GM12878 (cell line): ENCODE results near the gene STX7. TPM values are rescaled to one million over a fixed set of nuclear protein-coding genes. Genes with fewer than 3 reads are reported as not detected.
A peak's percentile ranks its signal among the peaks of the same experiment; 100 is the strongest.

Experiments
- BCL11A ChIP-seq: IDR thresholded peaks from 2 replicates; pipeline ENCODE4 v1.6.1; 2011; ENCODE audit warnings: low read depth, low read length
- ETV6 ChIP-seq, 2 experiments: fragments of 450-650 bp in 1 of 2; IDR thresholded peaks in 1 of 2; conservative IDR thresholded peaks in 1 of 2; 2 replicates each; pipeline ENCODE4 v1.6.1; 2014; ENCODE audit warnings: antibody characterized with exemption in 1 of 2, borderline replicate concordance in 1 of 2, low read depth in 1 of 2, mild to moderate bottlenecking in 1 of 2, moderate library complexity in 1 of 2
- GATAD2B ChIP-seq: fragments of 450-650 bp; conservative IDR thresholded peaks from 2 replicates; pipeline ENCODE4 v1.6.1; 2017; ENCODE audit warnings: low read depth, mild to moderate bottlenecking, moderate library complexity
- IRF3 ChIP-seq: fragments of 450-650 bp; IDR thresholded peaks from 2 replicates; pipeline ENCODE4 v1.6.1; 2014; ENCODE audit warnings: mild to moderate bottlenecking
- JUNB ChIP-seq: IDR thresholded peaks from 2 replicates; pipeline ENCODE4 v1.6.1; 2016; ENCODE audit warnings: antibody characterized with exemption, mild to moderate bottlenecking
- KLF5 ChIP-seq: fragments of 450-650 bp; IDR thresholded peaks from 2 replicates; pipeline ENCODE4 v1.6.1; 2014; ENCODE audit warnings: mild to moderate bottlenecking; ENCODE audit not compliant: partially characterized antibody
- MEF2B ChIP-seq: fragments of 450-650 bp; IDR thresholded peaks from 2 replicates; pipeline ENCODE4 v1.6.1; 2018; ENCODE audit warnings: mild to moderate bottlenecking, moderate library complexity; ENCODE audit not compliant: partially characterized antibody, poor library complexity, severe bottlenecking
- POU2F2 ChIP-seq: IDR thresholded peaks from 3 replicates; pipeline ENCODE4 v1.6.1; 2011; ENCODE audit warnings: low read depth, mild to moderate bottlenecking, low read length, borderline replicate concordance
- RAD51 ChIP-seq: fragments of 450-650 bp; IDR thresholded peaks from 2 replicates; pipeline ENCODE4 v1.6.1; 2016; ENCODE audit warnings: moderate library complexity, mild to moderate bottlenecking, inconsistent platforms
- SIN3A ChIP-seq: IDR thresholded peaks from 2 replicates; pipeline ENCODE4 v1.6.1; 2012; ENCODE audit warnings: low read depth, low read length, improper control_type of control experiment
- SMC3 ChIP-seq: IDR thresholded peaks from 2 replicates; pipeline ENCODE4 v1.6.1; 2011; ENCODE audit warnings: low read length, improper control_type of control experiment, borderline replicate concordance
- SPI1 ChIP-seq: IDR thresholded peaks from 2 replicates; pipeline ENCODE4 v1.6.1; 2011; ENCODE audit warnings: low read depth, mild to moderate bottlenecking, low read length, moderate library complexity, borderline replicate concordance; ENCODE audit not compliant: insufficient read depth
- SUZ12 ChIP-seq: fragments of 200-600 bp; sonication (generic); IDR thresholded peaks from one replicate; pipeline ENCODE4 v1.6.1; 2018; ENCODE audit warnings: antibody characterized with exemption, mild to moderate bottlenecking; ENCODE audit not compliant: unreplicated experiment
- TCF3 ChIP-seq: IDR thresholded peaks from 2 replicates; pipeline ENCODE4 v1.6.1; 2012; ENCODE audit warnings: low read depth, mild to moderate bottlenecking, low read length, borderline replicate concordance; ENCODE audit not compliant: insufficient read depth
- ZNF217 ChIP-seq: fragments of 450-650 bp; IDR thresholded peaks from 2 replicates; pipeline ENCODE4 v1.6.1; 2017; ENCODE audit warnings: antibody characterized with exemption, mild to moderate bottlenecking
- ZNF622 ChIP-seq: fragments of 450-650 bp; IDR thresholded peaks from 2 replicates; pipeline ENCODE4 v1.6.1; 2017; ENCODE audit warnings: mild to moderate bottlenecking, inconsistent platforms
- polyA plus RNA-seq, 11 experiments: library from polyadenylated mRNA; depleted of rRNA in 4 of 11; unstranded in 6 of 11; stranded (reverse) in 5 of 11; fragments of >200 nt; fragmentation: Nextera tagmentation in 4 of 11; fragmentation: Illumina TruSeq in 1 of 11; extraction: Ambion mirVana in 4 of 11; extraction: Trizol in 1 of 11; gene quantifications; 1 replicate in 1 of 11; 2 replicates in 10 of 11; pipeline versions ENCODE4 v1.2.1 to v1.2.3, GENCODE V29; 2011 to 2016; ENCODE audit warnings: inconsistent platforms in 2 of 11, missing spikeins in 2 of 11, low read depth in 1 of 11
- total RNA-seq, 4 experiments: library from RNA; depleted of rRNA in 3 of 4; stranded (reverse); fragments of >200 nt in 3 of 4; fragmentation: Illumina TruSeq in 1 of 4; extraction: Trizol in 1 of 4; gene quantifications; 2 replicates each; pipeline versions ENCODE4 v1.2.1 to v1.2.3, GENCODE V29; 2013 to 2021
- TF ChIP-seq, protein P1 (sequence below): IDR thresholded peaks from 2 replicates; pipeline ENCODE4 v1.6.1; 2012; ENCODE audit warnings: low read length, inconsistent platforms

The STX7 gene
- total and polyA plus RNA-seq, 10 of the 15 experiments (the other 5 are each of a cell fraction or from before 2014, with no cell fraction given), result 26.5 to 75.5 (median 51.3) TPM

- TF ChIP-seq TCF3 (no peak), IRF3 (no peak), SMC3 (no peak), GATAD2B (no peak), POU2F2 (no peak), RAD51 (no peak), BCL11A (no peak), SPI1 (no peak), MEF2B (no peak), SIN3A (no peak), JUNB (peak; percentile 41), ETV6 (conservative IDR thresholded peaks at IDR 0.05 in 1 of 2, IDR thresholded peaks at IDR 0.05 in 1 of 2; ENCODE audit: borderline replicate concordance in 1 of 2, low read depth in 1 of 2) (no peak), SUZ12 (no peak), ZNF217 (no peak), KLF5 (no peak), ZNF622 (no peak)
- TF ChIP-seq, protein P1, sequence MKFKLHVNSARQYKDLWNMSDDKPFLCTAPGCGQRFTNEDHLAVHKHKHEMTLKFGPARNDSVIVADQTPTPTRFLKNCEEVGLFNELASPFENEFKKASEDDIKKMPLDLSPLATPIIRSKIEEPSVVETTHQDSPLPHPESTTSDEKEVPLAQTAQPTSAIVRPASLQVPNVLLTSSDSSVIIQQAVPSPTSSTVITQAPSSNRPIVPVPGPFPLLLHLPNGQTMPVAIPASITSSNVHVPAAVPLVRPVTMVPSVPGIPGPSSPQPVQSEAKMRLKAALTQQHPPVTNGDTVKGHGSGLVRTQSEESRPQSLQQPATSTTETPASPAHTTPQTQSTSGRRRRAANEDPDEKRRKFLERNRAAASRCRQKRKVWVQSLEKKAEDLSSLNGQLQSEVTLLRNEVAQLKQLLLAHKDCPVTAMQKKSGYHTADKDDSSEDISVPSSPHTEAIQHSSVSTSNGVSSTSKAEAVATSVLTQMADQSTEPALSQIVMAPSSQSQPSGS, result peak; percentile 71; the same call in 1 of the 2 replicates
- TF ChIP-seq, all 136 proteins: peak for 7
Measured at GRCh38 chr6:132404330-132404729, 108.6 kb downstream of the STX7 start (continued).
